MCF 10A (cell line): Measurements from ENCODE around the gene SUGCT. TPM values are rescaled to one million over a fixed set of nuclear protein-coding genes. Genes with fewer than 3 reads are reported as not detected.

ENCODE experiments used
- BruUV-seq: library from RNA; stranded (reverse); fragments of 400-500 nt; replicated peaks from 2 replicates; lab custom pipeline; 2021; lab: Mats Ljungman, UMichigan
- CTCF ChIA-PET: fragments of 300-600 bp; sonication (Branson Sonifier 250); formaldehyde crosslinking; extraction: SDS; loops from one replicate; lab custom pipeline; 2021; ENCODE audit warnings: antibody characterized with exemption, inconsistent platforms; lab: Yijun Ruan, JAX
- POLR2A ChIA-PET: fragments of 300-600, 350-650 bp; sonication (Branson Sonifier 250); formaldehyde crosslinking; extraction: SDS; loops from one replicate; lab custom pipeline; 2020; ENCODE audit warnings: antibody characterized with exemption, inconsistent platforms; lab: Yijun Ruan, JAX
- DNase-seq: peaks from one replicate; pipeline ENCODE4 v3.0.0-alpha.2; 2018; ENCODE audit not compliant: unreplicated experiment
- H3K27ac Mint-ChIP-seq: one replicate; pipeline ENCODE4 v1.8.0; 2022; ENCODE audit warnings: mild to moderate bottlenecking, low read depth, mixed read lengths; ENCODE audit not compliant: unreplicated experiment
- H3K27me3 Mint-ChIP-seq: one replicate; pipeline ENCODE4 v1.8.0; 2022; ENCODE audit warnings: mixed read lengths; ENCODE audit not compliant: insufficient read depth, unreplicated experiment
- H3K36me3 Mint-ChIP-seq: one replicate; pipeline ENCODE4 v1.8.0; 2022; ENCODE audit warnings: mild to moderate bottlenecking, moderate library complexity, mixed read lengths; ENCODE audit not compliant: insufficient read depth, unreplicated experiment
- H3K4me1 Mint-ChIP-seq: one replicate; pipeline ENCODE4 v1.8.0; 2022; ENCODE audit warnings: mixed read lengths; ENCODE audit not compliant: insufficient read depth, unreplicated experiment
- H3K4me3 Mint-ChIP-seq: one replicate; pipeline ENCODE4 v1.8.0; 2022; ENCODE audit warnings: mild to moderate bottlenecking, moderate library complexity, mixed read lengths; ENCODE audit not compliant: unreplicated experiment
- H3K9me3 Mint-ChIP-seq: one replicate; pipeline ENCODE4 v1.8.0; 2022; ENCODE audit warnings: mixed read lengths; ENCODE audit not compliant: unreplicated experiment
- intact Hi-C: fragments of 100-400 bp; cut with micrococcal nuclease; formaldehyde crosslinking; loops from 2 replicates; pipeline ENCODE4 v1.14.1; 2022
- total RNA-seq: library from RNA; stranded (reverse); gene quantifications from 2 replicates; pipeline ENCODE4 v1.2.3, GENCODE V29; 2022
- TF ChIP-seq, protein P1 (sequence below): fragments of 200-600 bp; IDR thresholded peaks from one replicate; pipeline ENCODE4 v1.8.0; 2022; ENCODE audit warnings: antibody characterized with exemption, mild to moderate bottlenecking; ENCODE audit not compliant: unreplicated experiment

SUGCT gene
- total RNA-seq, 1 experiment from 2014 or later: 25.4 TPM

DNA sequence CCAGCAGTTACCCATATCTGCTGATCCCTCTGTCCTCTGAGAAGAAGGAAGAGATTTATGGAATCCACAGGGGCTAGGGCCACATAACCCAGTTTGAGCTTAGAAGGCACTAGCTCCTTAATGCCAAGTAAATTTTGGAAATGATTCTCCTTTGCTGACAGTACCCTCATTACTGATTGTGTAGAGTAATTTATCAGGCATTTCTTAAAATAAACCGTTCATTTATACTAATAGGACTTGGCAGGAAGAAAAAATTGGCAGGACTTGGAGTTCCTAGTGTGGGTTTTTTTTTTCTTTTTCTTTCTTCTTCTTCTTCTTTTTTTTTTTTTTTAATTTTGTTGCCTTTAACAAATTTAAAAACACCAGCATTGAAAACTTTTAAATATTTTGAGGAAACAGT lies 645.7 kb downstream of the SUGCT start:
- no TSS peak for BruUV-seq

DNA sequence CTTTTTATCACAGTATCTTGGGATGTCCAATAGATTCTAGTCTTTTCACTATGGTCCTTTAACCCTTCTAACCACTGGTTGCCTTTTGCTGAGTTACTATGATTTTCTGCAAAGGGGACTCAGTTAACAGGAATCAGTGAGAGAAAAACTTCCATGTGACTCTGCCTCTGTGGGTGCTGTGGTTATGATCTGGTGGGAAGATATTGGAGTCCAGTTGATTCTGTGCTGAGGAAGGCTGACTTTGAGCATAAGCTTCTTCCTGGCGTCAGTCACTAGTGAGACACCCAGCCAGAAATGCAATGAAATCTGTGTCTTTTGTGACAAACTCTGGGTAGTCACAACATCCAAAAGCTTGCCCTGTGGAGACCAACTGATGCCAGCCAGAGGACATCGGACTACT lies 648.0 kb downstream of the SUGCT start:
- ChIA-PET CTCF (interaction anchor here (0.5 kb wide), 1 partner anchor 182 kb away, joined by 3 read pairs; no protein-coding TSS in a partner anchor), POLR2A (no interaction called here)
- H3K36me3 Mint-ChIP-seq: peaks cover 5% of the 10 kb centered on the region
- no peak overlapping the region for H3K4me3 Mint-ChIP-seq
- H3K9me3 Mint-ChIP-seq: no peaks in the 10 kb centered on the region
- H3K27ac Mint-ChIP-seq: no peak overlapping the region
- intact Hi-C loops: no loop called here
- no peaks in the 10 kb centered on the region for H3K27me3 Mint-ChIP-seq
- H3K4me1 Mint-ChIP-seq: no peaks in the 10 kb centered on the region
- BruUV-seq: no TSS peak
- no peak for DNase-seq
- TF ChIP-seq, protein P1, sequence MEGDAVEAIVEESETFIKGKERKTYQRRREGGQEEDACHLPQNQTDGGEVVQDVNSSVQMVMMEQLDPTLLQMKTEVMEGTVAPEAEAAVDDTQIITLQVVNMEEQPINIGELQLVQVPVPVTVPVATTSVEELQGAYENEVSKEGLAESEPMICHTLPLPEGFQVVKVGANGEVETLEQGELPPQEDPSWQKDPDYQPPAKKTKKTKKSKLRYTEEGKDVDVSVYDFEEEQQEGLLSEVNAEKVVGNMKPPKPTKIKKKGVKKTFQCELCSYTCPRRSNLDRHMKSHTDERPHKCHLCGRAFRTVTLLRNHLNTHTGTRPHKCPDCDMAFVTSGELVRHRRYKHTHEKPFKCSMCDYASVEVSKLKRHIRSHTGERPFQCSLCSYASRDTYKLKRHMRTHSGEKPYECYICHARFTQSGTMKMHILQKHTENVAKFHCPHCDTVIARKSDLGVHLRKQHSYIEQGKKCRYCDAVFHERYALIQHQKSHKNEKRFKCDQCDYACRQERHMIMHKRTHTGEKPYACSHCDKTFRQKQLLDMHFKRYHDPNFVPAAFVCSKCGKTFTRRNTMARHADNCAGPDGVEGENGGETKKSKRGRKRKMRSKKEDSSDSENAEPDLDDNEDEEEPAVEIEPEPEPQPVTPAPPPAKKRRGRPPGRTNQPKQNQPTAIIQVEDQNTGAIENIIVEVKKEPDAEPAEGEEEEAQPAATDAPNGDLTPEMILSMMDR: no peak

More for the DNA sequence above, 645.7 kb downstream of the SUGCT start:
- H3K9me3 Mint-ChIP-seq: no peaks in the 10 kb centered on the region
- no peaks in the 10 kb centered on the region for H3K36me3 Mint-ChIP-seq
- H3K4me3 Mint-ChIP-seq: no peak overlapping the region
- POLR2A ChIA-PET: interaction anchor here (0.7 kb wide), 1 partner anchor 846 kb away, joined by 3 read pairs; no protein-coding TSS in a partner anchor
- DNase-seq: no peak
- H3K27ac Mint-ChIP-seq: no peak overlapping the region
- no peaks in the 10 kb centered on the region for H3K27me3 Mint-ChIP-seq
- intact Hi-C loops: no loop called here
- TF ChIP-seq, protein P1: no peak
- H3K4me1 Mint-ChIP-seq: no peaks in the 10 kb centered on the region
- CTCF ChIA-PET: interaction anchor here (1.5 kb wide), 1 partner anchor 916 kb away, joined by 4 read pairs; no protein-coding TSS in a partner anchor

DNA sequence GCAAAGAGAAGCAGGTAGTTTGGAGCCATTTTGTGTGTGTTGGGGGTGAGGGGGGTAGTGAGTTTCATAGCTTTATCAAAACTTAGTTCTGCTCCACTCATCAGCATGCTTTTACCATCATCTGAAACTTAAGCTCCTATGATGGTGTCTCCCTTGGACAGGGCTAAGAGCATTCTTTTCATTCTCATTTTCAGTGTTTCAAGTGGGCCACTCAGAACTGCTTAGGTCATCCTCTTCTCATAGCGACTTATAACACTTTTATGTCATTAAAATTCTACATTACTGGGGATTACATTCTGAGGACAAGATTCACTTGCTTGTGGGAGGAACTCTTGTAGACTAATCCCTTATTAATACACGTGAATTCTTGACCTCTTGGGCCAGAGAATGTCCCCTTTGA lies 649.4 kb downstream of the SUGCT start:
- Mint-ChIP-seq H3K9me3 (no peaks in the 10 kb centered on the region), H3K27ac (no peak overlapping the region), H3K4me3 (no peak overlapping the region), H3K27me3 (no peaks in the 10 kb centered on the region), H3K4me1 (no peaks in the 10 kb centered on the region), H3K36me3 (peaks cover 5% of the 10 kb centered on the region)
- POLR2A ChIA-PET: no interaction called here
- BruUV-seq: no TSS peak
- intact Hi-C loops: no loop called here
- TF ChIP-seq, protein P1: no peak
- CTCF ChIA-PET: interaction anchor here (1.0 kb wide), 1 partner anchor 23 kb away, joined by 3 read pairs; no protein-coding TSS in a partner anchor
- DNase-seq: no peak

DNA sequence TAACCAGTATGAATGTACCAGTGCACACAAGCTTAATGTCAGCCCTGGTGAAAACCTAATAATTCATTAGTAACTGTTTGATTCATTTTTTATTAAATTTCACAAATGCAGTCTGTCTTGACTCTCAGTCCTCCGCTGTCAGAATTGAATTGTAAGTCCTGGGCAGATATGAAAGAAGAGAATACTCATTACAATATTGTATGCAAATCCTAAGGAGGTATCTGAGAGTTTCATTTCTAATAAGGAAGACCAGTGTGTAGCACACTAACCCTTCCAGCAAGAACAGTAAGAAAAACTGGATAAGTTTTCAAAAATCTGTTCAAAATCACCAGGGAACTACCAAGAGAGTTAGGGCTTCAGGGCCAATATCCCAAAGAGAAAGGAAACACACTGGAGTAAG lies 652.1 kb downstream of the SUGCT start:
- ChIA-PET POLR2A (no interaction called here), CTCF (no interaction called here)
- peaks cover 5% of the 10 kb centered on the region for H3K36me3 Mint-ChIP-seq
- no peak overlapping the region for H3K27ac Mint-ChIP-seq
- intact Hi-C loops: no loop called here
- BruUV-seq: no TSS peak
- no peak overlapping the region for H3K4me3 Mint-ChIP-seq
- TF ChIP-seq, protein P1: no peak
- H3K9me3 Mint-ChIP-seq: no peaks in the 10 kb centered on the region
- no peak for DNase-seq
- H3K27me3 Mint-ChIP-seq: no peaks in the 10 kb centered on the region
- H3K4me1 Mint-ChIP-seq: no peaks in the 10 kb centered on the region
